NK-92 (cell line): ENCODE results near the gene ARFRP1.

ENCODE experiments used
- DNase-seq: peaks from one replicate; lab custom pipeline; 2025; ENCODE audit not compliant: unreplicated experiment; lab: John Stamatoyannopoulos, UW

Gene ARFRP1, protein sequence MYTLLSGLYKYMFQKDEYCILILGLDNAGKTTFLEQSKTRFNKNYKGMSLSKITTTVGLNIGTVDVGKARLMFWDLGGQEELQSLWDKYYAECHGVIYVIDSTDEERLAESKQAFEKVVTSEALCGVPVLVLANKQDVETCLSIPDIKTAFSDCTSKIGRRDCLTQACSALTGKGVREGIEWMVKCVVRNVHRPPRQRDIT

DNA sequence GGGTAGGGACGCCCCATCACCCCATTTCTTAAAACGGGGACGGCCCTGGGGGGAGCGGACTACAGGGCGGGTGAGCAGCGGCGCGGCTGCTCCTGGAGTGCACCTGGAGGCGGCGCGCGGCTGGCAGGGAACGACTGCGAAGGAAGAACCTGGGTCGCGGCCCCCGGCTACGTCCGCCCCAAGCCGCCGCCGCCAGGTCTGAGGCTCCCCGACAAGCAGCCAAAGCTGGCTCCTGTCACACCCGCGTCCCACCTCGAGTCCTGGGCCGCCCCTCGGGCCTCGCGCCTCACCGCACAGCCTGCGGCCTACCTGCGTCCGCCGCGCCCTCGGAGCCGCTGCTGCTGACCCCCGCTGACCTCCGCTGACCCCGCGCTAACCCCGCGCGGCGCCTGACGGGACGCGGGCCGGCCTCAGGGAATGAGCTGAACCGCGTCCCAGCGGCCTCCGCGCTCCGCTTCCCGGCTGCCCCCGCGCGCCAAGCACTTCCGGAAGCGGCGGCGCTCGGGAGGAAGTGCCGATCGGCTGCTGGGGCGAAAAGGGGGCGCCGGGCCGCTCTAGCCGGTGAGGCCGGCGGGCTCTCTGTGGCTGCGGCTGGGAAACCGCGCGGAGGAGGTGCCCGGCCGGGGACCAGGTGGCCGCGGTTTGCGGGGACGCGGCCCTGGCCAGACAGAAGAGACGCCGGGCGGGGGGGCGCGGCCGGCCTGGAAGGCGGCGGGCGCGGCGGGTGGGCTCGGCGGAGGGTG, at the start of gene ARFRP1, which contains the start of gene ZGPAT:
Gene ARFRP1, minus strand, starts transcription at position 419 of the 743 bp plus-strand sequence. CDS start 885 bp downstream, outside the sequence.
Gene ZGPAT, plus strand, starts transcription at position 482 of the 743 bp plus-strand sequence. CDS start 542 bp downstream, outside the sequence.
- DNase-seq, result no peak

DNA sequence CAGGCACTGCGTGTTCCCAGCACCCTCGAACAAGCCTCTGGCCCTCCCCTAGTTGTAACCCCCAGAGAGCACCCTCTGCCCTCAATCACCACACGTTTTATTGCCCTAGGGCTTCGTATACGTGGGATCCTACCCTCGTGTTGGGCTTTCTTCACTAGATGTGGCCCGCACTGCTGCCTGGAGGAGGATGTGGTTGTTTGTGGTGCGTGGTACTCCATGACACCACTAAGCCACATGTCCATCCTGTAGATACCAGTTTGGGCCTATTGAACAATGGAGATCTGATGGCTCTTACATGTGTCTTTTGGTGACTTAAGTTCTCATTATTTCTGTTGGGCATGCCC, 48.8 kb upstream of the ARFRP1 start:
- DNase-seq, result no peak

DNA sequence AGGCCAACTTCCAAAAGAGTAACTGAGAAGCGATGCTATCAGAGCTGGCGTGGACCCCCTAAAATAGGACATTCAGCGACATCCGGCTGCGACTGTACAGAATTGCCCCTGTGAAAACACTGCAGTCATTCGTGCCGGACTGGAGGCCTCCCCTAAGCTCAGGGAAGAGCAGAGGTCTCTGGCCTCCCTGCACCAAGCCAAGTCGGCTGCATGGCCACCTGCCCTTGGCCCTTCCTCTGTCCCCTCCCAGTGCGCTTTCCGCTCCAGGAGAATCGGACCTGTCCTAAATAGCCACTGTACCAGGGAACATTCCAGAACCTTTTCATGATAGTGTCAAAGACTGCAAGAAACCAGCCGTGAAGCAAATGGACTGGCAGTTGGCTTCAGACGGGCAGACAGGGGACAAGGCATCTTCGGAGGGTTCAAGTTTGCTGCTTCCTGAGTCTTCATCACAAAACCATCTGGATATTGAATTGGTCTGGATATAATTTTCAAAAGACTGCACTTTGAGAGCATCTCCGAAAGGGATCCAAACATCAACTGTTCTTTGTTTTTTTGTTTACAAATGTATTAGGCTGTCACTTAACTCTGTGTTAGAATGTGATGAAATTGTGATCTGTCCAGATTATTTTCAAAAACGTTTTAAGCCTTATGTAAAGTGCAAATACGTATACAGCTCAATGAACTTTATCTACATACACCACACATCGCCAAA, 48.3 kb upstream of the ARFRP1 start:
- DNase-seq, result no peak

DNA sequence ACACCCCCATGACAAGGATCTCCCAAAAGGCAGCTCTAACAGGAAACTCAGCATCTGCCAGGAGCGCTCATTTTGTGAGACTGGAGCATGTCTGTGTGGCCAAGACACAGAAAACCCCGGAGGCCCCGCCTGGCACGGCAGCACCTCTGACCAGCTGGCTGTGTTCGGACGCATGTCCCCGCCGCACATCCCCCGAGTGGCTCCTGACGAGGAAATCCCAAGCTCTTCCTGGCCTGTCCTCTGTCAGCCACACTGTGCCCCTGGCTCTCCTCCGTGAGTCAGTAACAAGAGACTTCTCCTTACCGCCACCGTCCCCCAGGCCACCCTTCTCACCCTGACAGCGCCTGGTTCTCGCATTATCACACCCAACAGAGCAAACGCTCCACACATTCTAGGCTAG, 46.2 kb upstream of the ARFRP1 start:
- no peak for DNase-seq

DNA sequence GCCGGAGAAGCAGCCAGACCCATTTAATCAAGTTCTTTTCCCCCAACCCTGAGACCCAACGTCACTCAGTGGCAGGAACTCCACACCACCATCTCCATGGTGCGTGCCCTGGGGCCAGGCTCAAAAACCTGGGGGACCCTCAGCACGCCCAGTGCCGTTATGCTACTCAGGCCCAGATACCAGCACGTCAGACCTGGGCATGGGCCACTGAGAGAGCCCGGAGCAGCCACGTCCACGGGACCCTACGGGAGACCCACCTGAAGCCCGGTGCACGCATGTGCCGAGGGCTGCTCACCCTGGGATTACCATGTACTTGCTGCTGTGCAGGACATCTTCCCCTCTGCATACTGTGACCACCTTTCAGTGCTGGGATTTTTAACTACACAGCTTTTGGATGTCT, 45.6 kb upstream of the ARFRP1 start:
- no peak for DNase-seq

DNA sequence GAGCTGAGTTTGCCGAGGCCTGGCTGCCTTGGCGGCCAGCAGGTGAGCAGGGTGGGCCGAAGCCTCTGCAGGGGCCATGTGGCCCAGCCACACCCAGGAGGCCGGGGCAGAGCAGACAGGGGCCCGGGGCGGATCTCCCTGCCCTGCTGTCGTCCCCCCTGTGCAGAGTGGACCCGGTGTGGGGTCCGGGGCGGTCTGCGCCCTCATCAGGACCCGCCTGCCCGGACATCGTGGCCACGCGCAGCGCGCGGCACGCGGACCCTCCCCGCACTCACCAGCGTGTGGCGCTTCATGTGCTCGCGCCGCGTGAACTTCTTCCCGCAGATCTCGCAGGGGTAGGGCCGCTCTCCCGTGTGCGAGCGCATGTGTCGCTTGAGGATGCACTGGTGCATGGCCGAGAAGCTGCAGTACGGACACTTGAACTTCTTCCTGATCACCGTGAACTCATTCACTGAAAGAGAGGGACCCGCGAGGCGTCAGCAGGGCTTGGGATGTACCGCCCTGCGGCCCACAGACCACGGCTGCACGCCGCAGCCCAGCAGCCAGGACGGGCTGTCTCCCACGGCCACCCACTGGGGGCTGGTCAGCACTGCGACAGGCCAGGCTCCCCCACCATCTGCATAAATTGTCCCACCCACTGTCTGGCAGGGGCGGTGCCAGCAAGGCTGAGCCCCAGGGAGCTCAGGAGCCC, 44.8 kb upstream of the ARFRP1 start:
- DNase-seq, result no peak

DNA sequence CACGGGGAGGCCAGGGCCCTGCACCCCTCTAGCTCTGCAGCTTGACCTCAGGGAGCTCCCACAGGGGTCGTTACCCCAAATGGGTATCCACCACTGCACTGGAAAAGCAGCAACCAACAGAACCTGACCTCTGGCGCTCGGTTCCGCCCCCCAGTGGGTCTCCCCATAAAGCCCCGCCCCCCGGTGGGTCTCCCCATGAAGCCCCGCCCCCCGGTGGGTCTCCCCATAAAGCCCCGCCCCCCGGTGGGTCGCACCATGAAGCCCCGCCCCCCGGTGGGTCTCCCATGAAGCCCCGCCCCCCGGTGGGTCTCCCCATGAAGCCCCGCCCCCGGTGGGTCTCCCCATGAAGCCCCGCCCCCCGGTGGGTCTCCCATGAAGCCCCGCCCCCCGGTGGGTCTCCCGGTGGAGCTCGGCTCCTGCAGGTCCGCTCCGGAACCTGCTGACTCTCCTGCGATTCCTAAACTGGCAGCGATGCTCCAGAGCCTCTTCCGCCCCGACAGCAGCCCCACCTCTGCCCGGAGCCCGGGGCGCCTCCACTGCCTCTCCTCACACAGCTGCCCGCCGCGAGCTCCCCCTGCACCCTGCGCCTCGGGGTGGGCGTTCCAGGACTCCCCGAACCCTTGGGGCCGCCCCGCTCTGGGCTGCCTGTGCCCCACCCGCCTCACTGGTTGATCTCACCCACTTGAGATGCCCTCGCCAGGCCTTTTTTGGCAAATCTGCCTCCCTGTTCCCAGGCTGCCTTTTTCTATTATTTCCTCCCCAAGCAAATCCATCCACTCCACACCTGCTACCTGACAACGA, 43.9 kb upstream of the ARFRP1 start:
- no peak for DNase-seq

DNA sequence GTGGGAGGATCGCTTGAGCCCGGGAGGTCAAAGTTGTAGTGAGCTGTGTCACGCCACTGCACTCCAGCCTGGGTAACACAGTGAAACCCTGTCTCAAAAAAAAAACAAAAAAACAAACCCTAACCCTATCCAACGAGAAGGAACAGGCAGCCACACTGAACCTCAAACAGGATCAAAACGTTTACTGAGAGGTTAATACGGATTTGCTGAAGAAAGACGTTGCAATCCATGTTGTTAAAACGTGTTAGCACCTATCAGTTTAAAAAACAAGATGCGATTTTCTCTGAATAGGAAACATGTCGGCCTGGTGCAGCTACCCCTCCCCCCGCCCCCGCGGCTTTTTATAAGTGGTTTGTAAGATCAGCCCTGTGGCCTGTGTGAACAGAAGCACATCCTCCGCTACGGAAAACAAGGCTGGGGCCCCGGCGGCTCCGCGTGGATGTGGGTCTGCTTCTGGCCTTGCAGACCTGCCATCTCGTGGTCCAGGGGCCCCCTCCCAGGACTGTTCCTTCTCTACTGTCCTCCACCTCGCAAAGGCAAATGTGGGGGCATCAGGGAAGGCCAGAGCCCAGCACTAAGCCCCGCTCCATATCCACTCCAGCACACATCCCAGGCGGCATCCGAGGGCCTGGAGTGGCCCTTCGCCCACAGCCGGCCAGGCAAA, 43.2 kb upstream of the ARFRP1 start:
- no peak for DNase-seq

DNA sequence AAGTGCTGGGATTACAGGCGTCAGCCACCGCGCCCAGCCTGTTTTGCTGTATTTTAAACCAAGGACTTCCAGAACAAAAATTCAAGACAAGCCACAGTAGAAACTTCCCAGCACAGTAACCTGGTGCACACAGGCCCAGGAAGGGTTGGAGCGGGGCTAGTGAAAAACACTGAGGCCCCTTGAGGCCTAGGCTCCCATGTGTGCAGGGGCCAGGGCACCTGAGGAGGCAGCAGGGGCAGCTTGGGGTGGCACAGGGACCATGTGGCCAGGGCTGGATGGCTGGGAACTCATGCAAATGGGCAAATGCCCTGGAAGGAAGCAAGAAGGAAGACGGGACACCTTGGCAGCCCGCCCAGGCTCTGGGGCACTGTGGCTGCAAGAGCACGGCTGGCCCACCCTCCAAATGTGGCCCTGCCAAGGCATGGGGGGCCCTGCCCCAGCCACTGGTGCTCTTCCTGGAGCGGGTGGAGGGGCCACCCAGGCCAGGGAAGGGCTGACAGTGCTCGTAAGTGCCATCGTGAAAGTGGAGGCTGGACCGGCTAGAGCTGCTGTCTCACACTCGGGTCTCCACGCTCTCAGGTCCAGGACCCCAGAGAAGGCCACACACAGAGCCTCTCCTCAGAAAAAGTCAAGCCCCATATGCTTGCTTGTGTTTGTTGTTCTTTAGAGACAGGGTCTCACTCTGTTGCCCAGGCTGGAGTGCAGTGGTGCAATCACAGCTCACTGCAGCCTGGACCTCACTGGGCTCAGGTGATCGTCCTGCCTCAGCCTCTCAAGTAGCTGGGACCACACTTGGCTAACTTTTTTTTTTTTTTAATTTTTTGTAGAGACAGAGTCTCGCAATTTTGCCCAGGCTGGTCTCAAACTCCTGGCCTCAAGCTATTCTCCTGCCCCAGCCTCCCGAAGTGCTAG, 42.1 kb upstream of the ARFRP1 start:
- DNase-seq, result no peak

DNA sequence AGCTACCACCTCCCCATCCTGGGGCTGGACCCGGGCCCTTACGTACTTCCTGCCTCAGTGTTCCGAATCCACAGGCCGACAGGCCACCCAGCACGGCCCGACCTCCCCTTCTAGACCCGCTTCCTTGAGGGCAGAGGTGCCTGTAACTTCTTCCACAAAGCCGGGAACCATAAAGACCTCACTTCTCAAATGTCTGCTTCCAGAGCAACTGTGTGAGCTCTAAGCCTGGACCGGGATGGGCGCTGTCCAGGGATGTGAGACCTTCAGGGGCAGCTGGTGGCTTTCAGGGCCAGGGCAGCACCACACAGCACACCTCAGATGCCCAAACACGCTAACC, 41.1 kb upstream of the ARFRP1 start:
- no peak for DNase-seq

DNA sequence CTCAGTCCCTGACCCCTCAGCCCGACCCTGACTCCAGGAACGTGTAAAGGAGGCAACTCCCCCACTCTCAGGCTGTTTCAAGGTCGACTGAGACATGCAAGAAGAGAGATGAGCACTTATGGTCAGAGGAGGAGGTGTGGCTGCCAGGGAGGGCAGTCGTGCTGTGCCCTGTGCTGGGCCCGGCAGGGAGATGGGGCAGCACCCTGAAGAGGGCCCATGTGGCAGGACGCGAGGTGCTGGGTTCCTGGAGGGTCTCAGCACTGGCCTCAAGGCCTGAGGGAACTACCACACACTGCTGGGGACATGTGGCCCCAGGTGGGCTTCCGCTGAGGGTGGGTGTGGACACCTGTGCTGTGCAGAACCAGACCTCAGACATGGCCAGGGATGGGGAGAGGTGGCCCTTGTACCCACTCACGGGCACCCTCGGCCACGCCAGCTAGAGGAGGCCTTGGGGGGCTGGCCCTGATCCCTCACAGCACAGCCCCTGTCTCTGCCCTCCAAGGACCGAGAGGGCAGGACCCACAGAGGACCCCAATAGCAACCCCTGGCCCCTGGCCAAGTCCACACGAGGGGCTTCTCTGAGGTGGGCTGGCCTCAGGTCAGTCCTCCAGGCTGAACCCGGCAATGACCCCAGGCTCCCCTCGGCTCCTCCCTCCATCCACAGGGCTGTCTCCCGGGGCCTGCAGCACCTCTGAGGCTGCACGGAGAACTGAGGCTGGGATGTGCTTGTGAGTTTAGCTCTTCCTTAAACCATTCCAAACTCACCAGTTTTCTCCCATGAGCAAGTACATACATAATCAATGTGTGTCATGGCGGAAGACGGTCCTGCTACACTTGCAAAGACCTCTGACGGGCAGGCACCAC, 40.5 kb upstream of the ARFRP1 start:
- DNase-seq, result no peak

DNA sequence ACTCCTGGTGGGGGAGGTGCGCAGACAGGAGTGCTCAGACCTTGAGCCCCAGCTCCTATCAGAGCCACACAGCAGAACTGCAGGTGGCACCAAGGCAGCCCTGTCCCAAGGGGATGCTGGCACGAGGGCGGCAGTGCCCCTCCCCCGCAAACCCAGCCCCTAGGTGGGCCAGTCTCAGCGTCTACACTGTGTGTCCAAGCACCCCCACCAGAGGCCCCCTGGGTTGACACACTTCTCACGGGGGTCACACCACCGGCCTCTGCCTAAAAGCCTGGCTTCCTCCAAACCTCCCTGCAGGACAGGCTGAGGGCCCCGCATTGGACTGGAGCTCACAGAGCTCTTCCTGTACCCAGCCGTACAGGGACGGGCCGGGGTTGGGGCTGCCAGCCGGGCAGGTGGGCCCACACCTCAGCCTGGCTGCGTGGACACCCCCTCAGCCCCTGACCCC, 39.9 kb upstream of the ARFRP1 start:
- DNase-seq, result no peak

DNA sequence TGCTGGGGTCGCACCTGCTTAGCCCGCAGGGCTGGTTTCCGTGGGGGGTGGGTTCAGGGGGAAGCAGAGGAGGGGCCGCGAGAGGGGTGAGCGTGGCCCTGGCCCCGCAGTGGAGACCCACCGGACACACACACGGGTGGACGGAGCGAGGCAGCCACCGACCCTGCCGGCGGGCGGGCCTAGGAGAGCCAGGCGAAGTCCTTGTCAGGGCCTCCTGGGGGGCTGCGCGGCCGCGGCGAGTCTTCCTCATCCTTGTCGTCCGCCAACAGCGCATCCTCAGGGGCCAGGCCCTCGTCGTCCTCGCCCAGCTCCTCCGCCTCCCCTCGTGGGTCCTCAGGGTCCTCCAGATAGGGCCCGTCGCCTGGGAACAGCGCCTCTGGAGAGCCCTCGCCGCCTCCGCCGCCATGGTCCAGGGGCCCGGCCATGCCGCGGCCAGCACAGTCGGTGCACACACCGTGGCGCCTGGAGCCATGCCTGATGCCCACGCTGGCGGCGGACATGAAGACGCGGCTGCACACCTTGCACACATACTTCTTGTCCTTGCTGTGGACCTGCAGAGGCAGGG, 39.1 kb upstream of the ARFRP1 start:
- DNase-seq, result no peak

DNA sequence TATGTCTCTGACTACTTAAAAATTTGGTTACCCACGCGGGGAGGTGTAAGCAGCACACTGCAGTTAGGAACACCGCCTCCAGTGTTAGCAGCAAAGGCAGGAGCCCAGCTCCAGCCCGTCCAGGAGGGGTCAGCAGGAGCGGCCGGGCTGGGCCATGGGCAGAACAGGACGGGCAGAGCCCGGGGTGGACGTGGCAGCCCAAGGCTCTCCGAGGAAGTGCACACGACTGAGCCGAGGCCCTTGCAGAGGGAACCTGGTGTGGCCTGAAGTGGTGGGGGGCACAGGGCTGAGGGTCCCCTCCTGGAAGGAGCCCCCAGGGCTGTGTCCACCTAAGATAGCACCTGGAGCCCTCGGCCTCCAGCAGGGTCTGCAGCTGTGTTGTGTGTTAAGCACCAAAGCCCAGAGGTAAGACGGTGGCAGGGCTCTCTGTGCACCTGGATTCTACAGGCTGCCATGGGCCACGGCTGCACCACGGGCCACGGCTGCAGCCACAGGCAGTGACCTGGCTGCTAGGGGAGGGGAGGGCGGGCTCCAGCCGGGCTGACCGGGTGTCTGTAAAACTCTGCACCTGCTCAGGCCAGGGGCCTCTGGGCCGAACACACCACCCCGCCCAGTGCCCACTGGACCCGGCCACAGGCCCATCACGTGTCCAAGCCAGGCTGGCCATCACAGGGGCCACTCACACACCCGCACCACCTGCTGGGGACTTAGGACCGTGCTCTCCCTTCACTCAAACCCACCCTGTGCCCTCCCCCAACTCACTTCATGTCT, 38.4 kb upstream of the ARFRP1 start:
- no peak for DNase-seq

DNA sequence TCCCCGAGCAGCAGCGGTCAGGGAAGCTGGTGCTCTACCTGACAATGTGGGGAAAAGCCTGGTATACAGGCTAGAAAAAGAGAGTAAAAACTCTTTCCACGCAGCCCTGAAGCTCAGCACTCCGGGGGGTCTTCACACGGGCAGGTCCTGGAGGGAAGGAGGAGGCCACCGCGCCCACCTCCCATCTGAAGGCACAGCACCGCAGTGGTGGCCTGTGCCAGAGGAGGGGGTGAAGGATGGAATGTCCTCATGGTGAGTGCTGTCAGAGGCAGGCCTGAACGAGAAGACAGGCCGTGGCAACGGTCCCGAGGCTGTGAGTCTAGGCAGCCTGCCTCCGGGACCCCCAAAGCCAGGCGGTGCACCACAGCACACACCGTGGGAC, 37.6 kb upstream of the ARFRP1 start:
- no peak for DNase-seq

DNA sequence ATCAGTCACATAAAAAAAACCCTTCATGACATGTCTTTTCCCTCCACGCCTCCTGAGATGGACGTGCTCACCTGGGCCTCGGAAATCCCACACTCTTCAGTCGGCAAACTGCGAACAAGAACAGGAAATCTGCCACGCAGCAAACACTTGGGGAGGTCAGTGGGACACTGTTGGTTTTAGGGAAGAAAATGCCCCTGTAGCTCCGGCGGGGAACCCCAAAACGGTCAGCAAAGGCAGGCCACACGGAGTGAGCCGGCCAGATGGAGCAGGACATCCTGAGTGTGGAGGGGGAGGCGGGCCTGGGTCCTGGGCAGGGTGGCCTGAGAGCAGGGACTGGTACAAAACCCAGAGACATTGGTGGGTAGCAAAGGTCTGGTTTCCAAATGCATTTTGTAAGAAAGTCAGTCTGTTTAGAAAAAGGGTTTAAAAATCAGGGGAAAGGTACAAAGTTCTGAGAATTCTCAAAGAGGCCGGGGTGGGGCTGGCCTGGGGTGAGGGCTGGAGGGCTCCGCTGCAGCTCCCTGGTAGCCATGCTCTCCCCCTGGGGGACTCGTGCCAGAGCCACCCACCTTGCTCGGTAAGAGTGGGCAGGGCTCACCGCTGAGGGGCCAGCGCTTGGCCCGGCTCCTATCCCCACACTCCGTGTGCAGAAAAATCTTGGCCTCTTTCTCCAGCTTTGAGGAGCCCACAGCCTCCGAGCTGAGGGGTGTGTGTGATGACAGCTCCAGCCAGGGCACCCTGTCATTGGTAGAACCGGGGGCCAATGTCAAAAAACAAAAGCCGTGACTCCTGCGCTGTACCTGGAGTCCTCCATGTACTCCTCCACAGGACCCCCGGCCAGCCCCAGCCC, 37.0 kb upstream of the ARFRP1 start:
- no peak for DNase-seq
